Esophagus squamous epithelium (tissue), 4 donors: ENCODE measurements around the gene EIPR1.

Experiments
- CTCF ChIP-seq, 6 experiments: fragments of 450-650 bp in 4 of 6; fragments of 200-600 bp in 2 of 6; sonication (generic) in 2 of 6; IDR thresholded peaks; one replicate each; pipeline ENCODE4 v1.5.1; 2016 to 2019; ENCODE audit warnings: antibody characterized with exemption in 6 of 6, mild to moderate bottlenecking in 4 of 6, moderate library complexity in 4 of 6
- POLR2A ChIP-seq, 4 donors: fragments of 450-650 bp; IDR thresholded peaks; one replicate each; pipeline ENCODE4 v1.6.1; 2017; ENCODE audit warnings: antibody characterized with exemption in 4 of 4, mild to moderate bottlenecking in 4 of 4, moderate library complexity in 3 of 4

DNA sequence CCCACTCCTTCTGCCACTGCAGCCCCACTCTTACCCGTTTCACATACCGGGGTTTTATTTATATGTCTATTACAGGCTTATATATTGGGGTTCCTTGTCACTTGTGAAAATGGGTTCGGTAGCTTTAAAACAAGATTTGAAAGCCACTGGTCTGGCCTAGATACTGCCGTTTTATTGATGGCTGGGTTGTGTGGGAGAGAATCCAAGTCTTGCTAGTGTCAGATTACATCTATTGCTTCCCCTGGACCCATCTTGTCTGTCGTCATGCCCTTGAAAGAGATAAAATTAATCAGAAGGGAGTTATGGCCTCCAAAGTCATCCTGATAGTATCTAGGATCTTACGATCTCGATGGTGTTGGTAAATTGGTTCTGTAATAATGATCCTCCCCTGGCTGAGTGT lies 79.4 kb downstream of the EIPR1 start:
- TF ChIP-seq POLR2A (IDR thresholded peaks at IDR 0.05) (no peak), CTCF (IDR thresholded peaks at IDR 0.05) (no peak)
